ENCODE measurements around the gene UGT1A8. TPM values are rescaled to one million over a fixed set of nuclear protein-coding genes. Genes with fewer than 3 reads are reported as not detected.

The UGT1A8 gene
- polyA plus RNA-seq, 4 donors: not detected

- no peak for DNase-seq (ENCODE audit: low read depth in 4 of 4, low spot score in 3 of 4)
Measured at GRCh38 chr2:233794128-233794658, 176.8 kb downstream of the UGT1A8 start.

- no peak for DNase-seq (ENCODE audit: low read depth in 4 of 4, low spot score in 3 of 4)
Measured at GRCh38 chr2:233795735-233796171, 178.3 kb downstream of the UGT1A8 start.

- DNase-seq (ENCODE audit: low read depth in 4 of 4, low spot score in 3 of 4): no peak
Measured at GRCh38 chr2:233796254-233796653, 178.8 kb downstream of the UGT1A8 start.

DNA sequence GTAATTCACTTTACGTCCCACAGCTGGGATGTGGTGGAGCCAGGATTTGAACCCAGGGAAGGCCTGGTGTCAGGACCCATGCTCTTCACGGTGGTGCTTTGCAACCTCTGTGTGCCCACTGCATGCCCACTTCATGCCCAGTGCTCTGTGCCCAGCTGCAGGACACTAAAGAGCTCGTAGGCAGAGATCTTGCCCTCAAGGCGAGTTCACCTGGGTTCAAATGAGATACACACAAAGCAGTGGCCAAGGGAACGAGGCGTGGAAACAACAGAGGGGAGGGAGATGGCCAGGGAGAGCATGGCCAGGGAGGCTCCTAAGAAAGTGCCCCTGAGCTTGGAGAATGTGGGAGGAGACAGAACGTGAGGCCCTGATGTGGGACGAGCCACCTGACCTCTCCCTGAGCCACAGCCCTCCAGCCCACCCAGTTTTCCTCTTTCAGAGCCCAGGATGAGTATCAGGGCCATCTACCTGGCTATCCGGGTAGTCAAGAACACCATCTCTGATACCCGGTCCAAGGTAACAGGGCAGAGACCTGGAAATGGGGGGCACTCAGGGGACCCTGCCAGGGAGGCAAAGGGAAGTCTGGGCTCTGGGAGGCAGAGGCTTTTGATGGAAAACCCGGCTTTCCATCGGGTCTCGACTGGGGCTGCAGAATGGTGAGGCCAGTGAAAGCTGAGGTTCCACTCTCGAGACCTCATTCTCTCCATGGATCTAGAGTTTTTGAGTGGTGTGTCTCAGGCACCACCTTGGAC is 181.1 kb downstream of the UGT1A8 start:
- DNase-seq (ENCODE audit: low read depth in 4 of 4, low spot score in 3 of 4): no peak

- DNase-seq (ENCODE audit: low read depth in 4 of 4, low spot score in 3 of 4): no peak
Measured at GRCh38 chr2:233799087-233799665, 181.7 kb downstream of the UGT1A8 start.

DNA sequence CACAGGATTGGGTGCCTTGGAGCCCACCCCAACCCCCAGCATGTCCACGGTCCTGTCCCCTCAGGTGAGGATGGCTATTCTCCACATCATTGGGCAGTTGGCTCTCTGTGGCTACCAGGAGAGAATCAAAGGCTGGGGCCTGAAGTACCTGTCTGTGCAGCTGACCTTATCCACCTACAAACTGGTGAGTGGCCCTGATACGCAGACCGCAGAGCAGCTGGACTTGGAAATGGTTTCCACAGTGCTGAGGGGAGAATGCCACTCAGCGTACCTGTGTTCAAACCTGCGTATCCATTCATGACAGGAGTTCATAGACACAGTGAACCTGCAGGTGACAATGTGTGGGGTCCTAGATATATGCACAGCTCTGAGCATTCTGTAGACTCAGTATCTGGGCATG is 182.3 kb downstream of the UGT1A8 start:
- no peak for DNase-seq (ENCODE audit: low read depth in 4 of 4, low spot score in 3 of 4)

DNA sequence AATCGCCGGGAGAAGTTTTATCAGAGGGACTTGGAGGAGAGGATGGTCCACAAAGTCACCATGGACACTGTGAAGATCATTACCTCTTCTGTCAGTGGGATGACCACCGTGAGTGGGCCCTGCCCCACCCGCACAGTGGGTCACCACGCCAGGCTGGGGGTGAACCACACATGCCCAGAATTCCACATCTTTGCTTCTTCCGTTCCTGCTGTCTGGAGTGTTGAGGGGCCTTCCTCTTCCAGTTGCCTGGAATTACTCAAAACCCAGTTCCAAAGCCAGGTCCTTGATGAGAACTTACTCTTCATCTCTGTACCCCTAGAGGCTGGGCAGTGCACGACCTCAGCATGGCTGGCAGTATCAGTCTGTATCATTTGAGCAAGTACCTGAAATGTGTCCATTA is 182.8 kb downstream of the UGT1A8 start:
- DNase-seq (ENCODE audit: low read depth in 4 of 4, low spot score in 3 of 4): no peak

DNA sequence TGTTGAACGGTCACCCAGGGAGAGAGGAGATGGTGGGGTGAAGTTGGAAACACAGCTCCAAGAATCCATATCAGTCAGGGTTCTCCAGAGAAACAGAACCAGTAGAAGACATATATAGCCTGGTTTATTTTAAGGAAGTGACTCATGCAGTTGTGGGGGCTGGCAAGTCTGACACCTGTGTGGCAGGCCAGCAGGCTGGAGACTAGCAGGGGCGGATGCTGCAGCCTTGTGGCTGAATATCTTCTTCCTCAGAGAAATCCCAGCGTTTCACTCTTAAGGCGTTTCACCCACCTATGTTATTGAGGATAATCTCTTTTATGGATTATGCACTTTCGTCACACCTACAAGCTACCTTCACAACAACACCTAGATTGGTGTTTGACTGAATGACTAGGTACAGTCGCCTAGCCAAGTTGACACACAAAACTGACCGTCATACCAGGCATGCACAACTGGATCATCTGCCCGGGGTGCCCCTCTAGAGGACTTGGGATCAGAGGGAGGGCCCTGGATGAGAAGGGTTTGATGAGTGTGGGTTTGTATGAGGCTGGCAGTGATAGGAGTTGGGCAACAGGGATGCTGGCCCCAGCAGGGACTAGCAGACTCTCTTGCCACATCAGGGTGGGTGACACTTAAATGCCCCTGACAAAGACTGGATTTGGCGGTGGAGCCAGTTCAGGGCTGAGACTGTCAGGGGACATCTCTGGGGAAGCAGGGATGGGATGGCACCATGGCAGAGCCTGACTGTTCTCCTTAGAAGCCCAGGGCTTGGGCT is 184.1 kb downstream of the UGT1A8 start:
- no peak for DNase-seq (ENCODE audit: low read depth in 4 of 4, low spot score in 3 of 4)

GRCh38 chr2:233802132-233802815 is 184.8 kb downstream of the UGT1A8 start:
- no peak for DNase-seq (ENCODE audit: low read depth in 4 of 4, low spot score in 3 of 4)

DNA sequence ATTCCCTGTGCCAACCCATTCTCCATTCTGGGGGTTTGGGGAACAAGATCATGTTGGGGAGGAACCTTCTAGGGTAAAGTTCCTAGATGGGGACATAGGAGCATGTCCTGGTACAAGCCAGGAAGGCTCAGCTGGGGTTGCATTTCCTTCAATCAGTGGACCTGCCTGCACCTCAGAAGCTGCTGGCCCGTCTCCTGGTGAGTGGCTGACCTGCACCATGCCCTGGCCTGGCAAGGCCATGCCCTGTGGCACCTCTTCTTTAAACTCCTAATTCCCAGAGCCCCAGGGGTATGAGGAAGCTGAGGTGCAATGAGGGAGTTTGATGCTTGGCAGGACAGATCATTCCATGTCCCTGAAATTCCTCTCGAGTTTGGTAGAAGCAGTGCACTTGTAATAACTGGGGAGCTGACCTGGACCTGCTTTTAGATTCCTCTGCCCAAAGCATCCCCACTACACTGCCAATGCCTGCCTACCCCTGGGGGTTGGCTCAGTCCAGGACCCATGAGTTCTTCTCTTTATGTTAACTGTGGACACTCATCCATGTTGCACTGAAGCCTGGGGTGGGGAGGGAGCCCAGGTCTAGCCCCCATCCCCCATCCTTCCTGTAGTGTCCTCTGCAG is 186.0 kb downstream of the UGT1A8 start:
- DNase-seq (ENCODE audit: low read depth in 4 of 4, low spot score in 3 of 4): no peak

DNA sequence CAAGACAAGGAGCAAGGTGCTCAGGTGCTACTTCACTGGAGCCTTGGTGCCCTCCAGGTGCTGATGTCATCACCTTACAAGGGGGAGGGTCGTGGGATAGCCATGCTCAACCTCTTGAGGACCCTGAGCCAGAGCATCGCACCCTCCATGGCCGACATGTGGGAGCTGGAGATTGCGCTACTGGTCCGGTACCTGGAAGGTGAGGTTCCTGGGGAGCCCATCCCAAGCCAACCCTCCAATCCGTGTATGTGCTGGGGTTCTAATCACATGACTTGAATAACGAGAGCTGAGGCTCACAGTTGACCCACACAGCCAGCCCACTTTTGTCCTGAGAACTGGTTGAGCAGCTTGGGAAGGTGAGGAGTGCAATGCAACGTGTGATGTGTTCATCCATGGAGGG is 186.6 kb downstream of the UGT1A8 start:
- no peak for DNase-seq (ENCODE audit: low read depth in 4 of 4, low spot score in 3 of 4)

GRCh38 chr2:233807215-233807865 is 189.9 kb downstream of the UGT1A8 start:
- no peak for DNase-seq (ENCODE audit: low read depth in 4 of 4, low spot score in 3 of 4)

DNA sequence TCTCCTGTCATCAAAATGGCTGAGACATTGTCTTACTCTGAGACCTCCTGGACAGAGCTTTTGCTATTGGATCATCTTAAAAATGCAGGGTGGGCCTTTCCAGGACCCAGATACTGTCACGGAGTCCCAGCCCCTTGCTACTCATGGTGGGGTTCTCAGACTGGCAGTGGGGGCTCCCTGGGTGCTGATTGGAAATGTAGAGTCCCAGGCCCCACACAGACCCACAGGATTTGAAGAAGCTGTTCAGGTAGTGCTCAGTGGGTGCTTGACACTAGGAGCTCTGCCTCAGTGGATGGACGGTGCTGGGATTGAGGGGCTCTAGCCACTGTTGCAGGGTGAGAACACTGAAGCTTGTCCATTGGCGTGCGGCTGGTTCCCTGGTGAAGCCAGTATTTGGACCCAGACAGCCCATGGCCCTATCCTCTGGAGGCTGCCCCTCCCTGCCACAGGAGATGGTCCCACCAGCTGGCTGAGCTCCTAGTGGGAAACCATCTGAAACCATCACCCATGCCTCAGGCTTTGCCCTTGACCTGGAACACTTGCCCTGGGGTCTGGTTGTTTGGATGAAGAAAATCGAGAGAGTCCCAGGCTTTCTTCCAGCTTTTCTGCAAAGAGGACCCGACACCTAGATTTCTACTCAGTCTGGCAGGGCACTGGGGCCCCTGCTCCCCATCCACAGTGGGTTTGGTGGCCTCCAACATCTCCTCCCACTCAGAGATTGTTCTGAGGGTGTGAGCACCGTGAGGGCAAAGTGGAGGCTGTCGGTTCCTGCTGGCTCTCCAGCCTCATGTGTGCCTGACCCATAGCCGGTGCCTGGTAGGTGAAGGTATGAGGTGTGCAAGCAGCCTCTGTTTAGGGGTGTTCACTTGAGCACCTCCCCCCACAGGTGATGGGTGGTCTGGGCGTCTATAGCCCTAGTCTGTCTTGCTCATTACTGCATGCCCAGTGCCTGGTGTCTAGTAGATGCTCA is 190.8 kb downstream of the UGT1A8 start:
- DNase-seq (ENCODE audit: low read depth in 4 of 4, low spot score in 3 of 4): no peak

GRCh38 chr2:233810385-233810784 is 193.0 kb downstream of the UGT1A8 start:
- DNase-seq (ENCODE audit: low read depth in 4 of 4, low spot score in 3 of 4): no peak

- DNase-seq (ENCODE audit: low read depth in 4 of 4, low spot score in 3 of 4): no peak
Measured at GRCh38 chr2:233811087-233811486, 193.7 kb downstream of the UGT1A8 start.

DNA sequence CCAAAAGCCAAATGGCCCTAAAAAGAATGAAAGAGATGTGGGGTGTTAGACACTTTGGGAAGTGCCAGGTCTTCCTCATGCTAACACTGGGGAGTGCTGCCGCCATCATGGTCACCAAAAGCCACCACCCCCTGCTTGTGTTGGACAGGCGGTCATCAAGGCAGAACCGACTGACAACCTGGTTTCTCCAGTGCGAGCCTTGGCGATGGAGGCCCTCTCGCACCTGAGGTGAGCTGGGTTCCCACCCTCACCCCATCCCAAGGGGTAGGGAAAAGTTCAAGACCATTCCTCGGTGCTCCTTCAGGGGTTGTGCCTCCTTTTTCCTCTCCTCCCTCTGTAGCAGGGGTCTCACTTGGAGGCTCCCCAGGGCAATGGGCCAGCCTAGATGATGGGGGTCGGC is 194.3 kb downstream of the UGT1A8 start:
- no peak for DNase-seq (ENCODE audit: low read depth in 4 of 4, low spot score in 3 of 4)

DNA sequence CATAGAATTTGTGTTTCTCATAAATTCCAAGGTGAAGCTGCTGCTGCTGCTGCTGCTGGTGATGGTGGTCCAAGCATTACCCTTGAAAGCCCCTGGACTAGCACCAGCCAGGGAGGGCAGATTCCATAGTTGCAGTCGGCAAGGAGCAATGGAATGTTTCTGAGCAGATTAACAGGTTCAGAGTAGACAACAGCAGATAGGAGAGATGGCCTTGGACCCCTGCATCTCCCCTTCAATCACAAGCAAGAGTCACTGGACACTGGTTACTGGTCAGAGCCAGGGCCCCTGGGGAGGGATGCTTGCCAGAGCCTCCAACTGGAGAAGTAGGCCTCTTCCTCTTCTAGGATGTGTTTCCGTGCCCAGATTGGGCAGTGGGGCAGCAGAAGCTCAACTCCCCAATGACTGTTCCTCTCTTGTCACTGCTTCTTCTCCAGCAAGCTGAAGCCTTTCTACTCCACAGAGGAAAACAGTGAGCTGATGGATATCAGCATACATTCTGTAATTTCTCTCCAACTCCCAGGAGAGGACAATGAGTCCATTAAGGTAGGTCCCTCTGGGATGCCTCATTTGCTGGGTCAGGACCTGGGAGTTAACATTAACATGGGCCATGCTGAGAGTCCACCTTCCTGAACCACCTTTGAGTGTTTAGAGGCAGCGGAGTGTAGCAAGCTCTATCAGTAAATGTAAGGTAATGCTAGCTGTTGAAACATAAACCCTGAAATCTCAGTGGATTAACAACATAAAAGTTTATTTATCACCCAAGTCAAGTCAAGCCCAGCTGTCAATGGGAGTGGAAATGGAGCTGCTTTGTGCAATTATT is 196.0 kb downstream of the UGT1A8 start:
- DNase-seq (ENCODE audit: low read depth in 4 of 4, low spot score in 3 of 4): peak in 2 of 4 donors; percentile 26 to 57

All from left renal pelvis (tissue), 4 donors.